IPS-NIHi7 (cell line): ENCODE data around the gene FLYWCH1.

Experiments
- DNase-seq: peaks from one replicate; pipeline ENCODE4 v3.0.0; 2012; ENCODE audit warnings: mixed read lengths; ENCODE audit errors: extremely low spot score

Gene FLYWCH1

DNA sequence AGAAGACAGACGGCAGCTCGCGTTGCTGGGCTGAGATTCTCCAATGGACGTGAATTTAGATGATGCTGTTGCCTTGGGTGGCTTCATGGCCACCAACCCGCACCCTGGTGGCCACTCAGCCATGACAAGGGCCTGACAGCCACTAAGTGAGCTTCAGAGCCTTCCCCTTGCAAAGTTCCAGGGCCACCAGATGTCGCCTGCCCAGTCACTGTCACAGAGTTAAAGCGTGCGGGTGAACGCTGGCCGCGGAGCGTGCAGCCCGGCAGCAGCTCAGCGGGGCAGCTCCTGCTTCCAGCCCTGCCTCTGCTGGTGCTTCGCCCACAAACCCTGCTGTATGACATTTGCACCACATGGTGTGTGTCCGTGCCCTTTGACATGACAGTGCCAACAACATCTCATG is 39.0 kb downstream of the FLYWCH1 start:
- no peak for DNase-seq

DNA sequence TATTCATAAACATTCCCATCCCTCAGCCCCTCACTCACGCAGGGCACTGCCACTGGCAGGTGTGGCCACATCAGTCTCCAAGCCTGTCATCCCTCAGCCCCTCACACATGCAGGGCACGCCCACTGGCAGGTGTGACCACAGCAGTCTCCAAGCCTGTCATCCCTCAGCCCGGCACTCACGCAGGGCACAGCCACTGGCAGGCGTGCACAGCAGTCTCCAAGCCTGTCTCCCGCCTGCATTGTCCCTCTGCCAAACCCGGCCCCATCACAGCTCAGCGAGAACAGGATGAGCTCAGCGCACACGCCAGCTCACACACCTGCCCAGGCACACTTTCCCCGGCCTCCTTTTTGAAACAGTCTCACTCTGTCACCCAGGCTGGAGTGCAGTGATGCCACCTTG is 40.9 kb downstream of the FLYWCH1 start:
- no peak for DNase-seq

GRCh38 chr16:2953706-2954627 is 42.2 kb downstream of the FLYWCH1 start:
- DNase-seq = no peak

GRCh38 chr16:2954656-2955381 is 43.1 kb downstream of the FLYWCH1 start:
- no peak for DNase-seq

GRCh38 chr16:2955438-2955778 is 43.7 kb downstream of the FLYWCH1 start:
- DNase-seq = no peak

DNA sequence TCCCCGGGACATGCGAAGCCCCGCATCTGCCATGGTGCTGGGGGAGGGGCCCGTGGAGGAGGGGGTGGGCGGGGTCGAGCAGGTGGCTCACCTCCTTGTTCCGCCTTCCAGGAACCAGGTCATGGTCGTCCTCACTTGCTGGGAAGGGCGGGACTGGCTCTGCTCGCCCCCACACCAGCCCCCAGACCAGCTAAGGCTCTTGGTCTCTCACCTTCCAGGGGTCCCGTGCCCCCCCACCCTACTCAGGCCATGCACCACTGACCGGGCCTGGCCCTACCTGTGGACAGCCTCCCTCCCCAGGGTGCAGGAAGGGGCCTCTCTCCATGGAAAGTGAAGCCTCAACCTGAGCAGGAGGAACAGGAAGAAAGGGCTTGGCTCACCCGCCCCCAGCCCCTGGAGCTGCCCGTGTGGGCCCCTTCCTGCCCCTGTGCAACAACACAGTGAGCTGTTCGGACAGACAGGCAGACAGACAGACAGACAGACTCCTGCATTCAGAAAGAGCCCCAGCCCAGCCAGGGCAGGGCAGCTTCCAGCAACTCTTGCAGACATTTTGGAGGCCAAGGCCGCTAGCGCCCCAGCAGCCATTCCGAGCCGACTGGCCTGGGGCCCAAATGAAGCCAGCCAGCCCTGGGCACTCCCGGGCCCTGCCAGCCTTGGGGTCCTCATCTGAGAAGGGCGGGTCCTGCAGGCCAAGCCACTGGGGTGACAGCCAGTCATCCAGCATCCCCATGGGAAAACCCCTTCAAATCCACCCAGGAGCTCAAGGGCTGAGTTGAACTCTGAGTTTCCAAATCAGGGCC is 44.2 kb downstream of the FLYWCH1 start:
- DNase-seq = peak; percentile 53

GRCh38 chr16:2956579-2956956 is 44.8 kb downstream of the FLYWCH1 start:
- DNase-seq = no peak

DNA sequence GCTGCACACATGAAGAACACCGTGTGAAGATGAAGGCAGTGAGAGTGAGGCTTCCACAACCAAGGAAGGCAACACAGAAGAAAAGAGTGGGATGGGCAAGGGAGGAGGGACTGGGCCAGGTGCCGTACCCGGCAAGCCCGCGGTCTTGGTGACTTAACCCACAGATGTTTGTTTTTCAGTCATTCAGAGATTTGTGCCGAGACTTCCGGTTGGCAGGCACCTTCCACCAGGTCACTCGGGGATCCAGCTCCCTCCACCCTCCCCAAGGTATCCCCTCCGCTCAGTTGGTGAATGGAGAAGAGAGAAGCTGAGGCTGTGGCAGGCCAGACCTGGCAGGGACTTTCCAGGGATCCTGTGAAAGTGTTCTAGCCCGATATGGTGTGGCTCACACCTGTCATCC is 47.5 kb downstream of the FLYWCH1 start:
- no peak for DNase-seq

- no peak for DNase-seq
These were observed 48.7 kb downstream of the FLYWCH1 start for GRCh38 chr16:2960183-2961010.

GRCh38 chr16:2962334-2963073 is 50.8 kb downstream of the FLYWCH1 start:
- no peak for DNase-seq

DNA sequence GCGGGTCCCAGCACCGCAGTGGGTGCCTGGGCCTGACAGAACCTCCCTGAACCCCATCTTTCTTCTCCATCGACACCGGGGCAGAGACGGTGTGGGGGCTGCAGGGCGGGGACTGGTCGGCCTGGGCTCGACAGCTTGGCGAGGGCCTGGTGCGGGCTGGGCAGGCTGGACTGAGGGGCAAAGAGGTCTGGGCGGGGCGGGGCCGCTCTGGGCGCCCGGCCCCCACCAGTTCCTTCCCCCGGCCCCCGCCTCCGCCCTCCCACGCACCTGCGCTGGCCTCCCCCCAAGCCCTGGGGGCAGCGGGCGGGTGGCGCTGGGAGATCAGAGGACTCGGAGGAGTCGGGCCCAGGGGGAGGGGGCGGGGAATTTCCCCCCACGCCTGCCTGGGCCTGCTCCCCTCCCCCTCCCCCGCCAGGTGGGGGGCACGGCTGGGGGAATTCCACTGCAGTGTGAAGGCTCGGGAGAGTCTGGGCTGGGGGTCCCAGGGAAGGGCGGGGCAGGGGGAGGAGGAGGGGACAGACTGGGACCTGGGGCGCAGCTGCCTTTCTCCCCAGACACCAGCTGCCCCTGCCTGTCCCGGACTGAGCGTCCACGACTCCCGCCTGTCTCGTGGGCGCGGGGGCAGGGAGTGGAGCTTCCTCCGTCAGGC is 51.5 kb downstream of the FLYWCH1 start:
- peak; percentile 41 for DNase-seq

DNA sequence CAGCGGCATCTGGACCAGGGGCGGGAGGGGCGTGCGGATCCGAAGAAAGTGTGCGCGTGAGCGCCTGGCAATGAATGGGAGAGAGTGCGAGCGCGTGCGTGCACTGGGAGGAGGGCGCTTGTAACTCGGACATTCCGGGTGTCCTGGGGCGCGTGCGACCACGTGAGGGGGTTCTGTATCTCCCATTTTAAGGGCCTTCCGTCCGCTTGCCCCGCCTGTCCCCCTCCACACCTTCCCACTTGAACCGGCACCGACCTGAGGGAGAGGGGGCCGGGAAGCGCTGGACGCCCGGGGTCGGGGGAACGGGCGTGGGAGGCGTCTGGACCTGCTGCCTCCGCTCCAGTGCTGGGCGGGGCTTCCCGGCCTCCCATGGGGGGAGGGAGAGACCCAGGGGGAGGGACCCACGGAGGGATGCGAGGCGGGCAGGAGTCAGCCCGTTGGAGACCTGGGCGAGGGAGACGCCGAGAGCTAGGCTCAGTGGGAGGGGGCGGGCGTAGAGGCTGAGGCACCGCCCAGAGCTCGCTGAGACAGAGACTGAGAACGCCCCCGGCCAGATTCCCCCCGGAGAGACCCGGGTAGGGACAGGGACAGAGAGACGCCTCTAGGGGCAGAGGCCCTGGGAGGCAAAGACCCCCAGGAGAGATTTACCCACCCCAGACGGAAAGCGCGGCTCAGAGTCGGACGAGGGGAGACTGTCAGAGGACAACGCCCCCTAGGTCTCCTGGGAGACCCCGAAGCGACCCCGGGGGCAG is 52.2 kb downstream of the FLYWCH1 start, which contains the start of gene KREMEN2:
Gene KREMEN2, plus strand, starts transcription at position 553 of the 752 bp plus-strand sequence. CDS start 246 bp downstream, outside the sequence.
- peak; percentile 69 for DNase-seq

GRCh38 chr16:2964475-2965336 is 53.0 kb downstream of the FLYWCH1 start:
- peak; percentile 93 for DNase-seq

- DNase-seq = no peak
These were observed 54.5 kb downstream of the FLYWCH1 start for GRCh38 chr16:2966043-2966807.

GRCh38 chr16:2966808-2967191 is 55.1 kb downstream of the FLYWCH1 start:
- DNase-seq = no peak

DNA sequence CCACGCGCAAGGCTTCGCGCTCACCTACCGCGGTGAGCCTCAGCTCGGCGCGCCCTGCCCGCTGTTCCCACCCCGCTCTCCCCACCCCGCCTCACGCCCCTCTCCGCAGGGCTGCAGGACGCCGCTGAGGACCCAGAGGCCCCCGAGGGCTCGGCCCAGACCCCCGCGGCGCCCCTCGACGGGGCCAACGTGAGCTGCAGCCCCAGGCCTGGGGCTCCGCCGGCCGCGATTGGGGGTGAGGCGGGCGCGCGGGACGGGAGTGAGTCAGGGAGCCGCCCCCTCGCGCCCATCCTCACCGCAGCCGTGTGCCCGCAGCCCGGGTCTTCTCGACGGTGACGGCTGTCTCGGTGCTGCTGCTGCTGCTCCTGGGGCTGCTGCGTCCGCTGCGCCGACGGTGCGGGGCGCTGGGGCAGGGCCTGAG is 55.5 kb downstream of the FLYWCH1 start:
- DNase-seq = no peak

- DNase-seq = no peak
These were observed 56.0 kb downstream of the FLYWCH1 start for GRCh38 chr16:2967721-2968161.
